Medulla oblongata (tissue), 1 donor: Measurements from ENCODE around the gene HDC.
A peak's percentile ranks its signal among the peaks of the same experiment; 100 is the strongest.

Experiments
- DNase-seq: peaks from one replicate; pipeline ENCODE4 v3.0.0-alpha.2; 2015; ENCODE audit errors: extremely low spot score

The HDC gene

GRCh38 chr15:50252556-50252955, 13.0 kb downstream of the HDC start:
- no peak for DNase-seq

- DNase-seq: no peak
Measured at GRCh38 chr15:50251638-50252182, 13.8 kb downstream of the HDC start.

DNA sequence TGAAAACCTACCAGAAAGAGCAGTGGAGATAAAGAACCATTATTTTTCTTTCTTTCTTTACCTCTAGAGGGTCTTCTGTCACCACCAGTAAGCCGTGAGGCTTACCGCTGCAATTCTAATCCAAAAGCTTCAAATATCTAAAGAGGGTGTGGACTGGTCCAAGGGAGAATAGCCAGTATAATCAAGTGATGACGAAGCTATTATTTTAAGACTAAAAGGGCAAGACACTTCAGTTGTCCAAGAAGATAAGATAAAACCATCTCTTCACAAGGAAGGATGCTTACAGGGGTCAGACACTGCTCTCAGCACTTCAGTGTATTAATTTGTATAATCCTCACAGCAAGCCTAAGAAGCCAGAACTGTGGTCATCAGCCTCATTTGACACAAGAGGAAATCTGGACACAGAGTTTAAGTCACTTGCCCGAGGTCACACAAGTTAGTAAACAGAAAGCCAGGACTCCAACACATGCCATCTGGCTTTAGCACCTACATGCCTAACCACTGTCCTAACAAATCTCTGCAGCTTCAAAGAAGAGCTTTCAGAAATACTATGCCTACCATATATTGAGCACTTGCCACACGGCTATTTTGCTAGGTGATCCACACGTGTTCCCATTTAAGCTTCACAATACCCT, 14.6 kb downstream of the HDC start:
- DNase-seq: no peak

DNA sequence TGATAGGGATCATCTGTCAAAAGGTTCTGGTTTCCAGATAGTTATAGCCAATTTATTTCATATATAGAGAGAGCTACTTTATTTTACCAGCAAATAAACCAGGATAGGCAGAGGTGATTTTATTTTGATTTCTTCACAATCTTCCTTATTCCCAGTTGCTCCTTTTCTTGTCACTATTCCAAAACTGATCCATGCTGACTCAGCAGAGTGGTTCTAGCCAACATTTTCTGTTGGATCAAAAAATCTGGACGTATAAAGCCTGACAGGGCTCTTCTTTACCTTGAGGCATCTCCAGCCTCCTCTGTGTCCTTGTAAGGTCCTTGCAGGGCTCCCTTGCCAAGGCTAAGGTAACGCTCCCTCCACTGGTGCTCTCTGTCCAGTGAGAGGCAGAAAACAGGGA, 15.8 kb downstream of the HDC start:
- DNase-seq: no peak

- no peak for DNase-seq
Measured at GRCh38 chr15:50248994-50249582, 16.4 kb downstream of the HDC start.

- DNase-seq: peak; percentile 32
Measured at GRCh38 chr15:50247819-50248655, 17.5 kb downstream of the HDC start.

- DNase-seq: no peak
Measured at GRCh38 chr15:50246631-50247030, 18.9 kb downstream of the HDC start.

- DNase-seq: no peak
Measured at GRCh38 chr15:50244959-50245624, 20.4 kb downstream of the HDC start.

DNA sequence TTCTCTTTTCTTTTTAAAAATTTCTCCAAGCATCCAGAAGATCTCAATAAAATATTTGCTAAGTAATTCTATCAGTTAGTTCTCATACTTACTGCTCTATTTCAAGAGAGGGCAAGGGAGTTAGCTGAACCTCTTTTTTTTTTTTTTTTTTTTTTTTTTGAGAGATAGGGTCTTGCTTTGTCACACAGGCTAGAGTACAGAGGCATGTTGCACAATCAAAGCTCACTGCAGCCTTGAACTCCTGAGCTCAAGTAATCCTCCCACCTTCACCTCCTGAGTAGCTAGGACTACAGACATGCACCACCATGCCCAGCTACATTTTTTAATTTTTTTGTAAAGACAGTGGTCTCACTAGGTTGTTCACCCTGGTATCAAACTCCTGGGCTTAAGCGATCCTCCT, 21.4 kb downstream of the HDC start:
- DNase-seq: no peak

DNA sequence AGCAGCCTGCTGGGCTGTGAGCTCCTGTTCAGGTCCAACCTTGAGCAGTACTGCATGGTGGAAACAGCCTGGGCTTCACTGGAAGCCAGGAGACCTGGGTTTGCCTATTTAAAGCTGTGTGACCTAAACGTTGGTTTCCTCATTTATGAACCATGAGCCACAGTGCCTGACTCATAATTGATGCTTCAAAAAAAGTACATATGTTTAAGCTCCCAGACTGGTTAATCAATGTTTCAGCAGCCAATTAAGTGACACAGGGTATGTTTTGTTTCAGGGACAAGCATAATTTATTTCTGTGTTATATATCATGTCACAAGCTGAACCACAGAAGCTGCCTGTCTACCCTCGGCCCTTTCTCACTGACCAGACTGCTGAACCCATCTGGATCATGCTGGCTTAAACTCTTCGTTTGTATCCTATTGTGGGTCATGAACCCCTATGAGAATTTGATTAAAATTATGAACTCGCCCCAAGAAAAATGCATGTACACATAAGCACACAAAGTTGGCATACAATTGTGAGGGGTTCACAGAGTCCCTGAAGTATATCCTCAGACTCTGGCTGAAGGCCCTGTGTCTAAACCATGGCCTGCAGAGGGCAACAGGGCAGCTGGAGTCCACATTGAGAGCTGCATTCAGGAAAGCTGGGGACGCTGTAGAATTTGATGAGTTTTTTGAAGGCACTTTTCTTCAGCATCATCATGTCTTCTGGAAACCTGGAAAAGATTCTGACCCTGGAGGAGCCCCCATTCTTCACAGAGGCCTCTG, 23.7 kb downstream of the HDC start:
- DNase-seq: no peak

DNA sequence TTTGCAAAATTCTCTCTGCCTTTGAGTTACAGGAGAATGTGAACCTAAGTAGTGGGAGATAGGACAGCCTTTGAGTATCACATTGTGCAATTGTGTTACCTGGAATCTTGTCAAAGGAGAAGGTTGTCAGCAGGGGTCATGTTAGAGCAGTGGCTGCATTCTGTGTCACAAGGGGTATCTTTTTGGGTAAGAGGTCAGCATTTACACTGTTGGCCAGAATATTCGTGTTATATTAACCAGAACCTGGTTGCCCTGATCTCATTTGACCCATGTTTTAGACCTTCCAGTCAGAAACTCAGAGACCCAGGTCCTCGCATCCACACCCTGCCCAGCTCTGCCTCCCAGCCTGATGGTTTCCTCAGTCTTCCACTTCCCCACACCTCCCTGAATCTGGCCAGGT, 27.3 kb downstream of the HDC start:
- DNase-seq: no peak

DNA sequence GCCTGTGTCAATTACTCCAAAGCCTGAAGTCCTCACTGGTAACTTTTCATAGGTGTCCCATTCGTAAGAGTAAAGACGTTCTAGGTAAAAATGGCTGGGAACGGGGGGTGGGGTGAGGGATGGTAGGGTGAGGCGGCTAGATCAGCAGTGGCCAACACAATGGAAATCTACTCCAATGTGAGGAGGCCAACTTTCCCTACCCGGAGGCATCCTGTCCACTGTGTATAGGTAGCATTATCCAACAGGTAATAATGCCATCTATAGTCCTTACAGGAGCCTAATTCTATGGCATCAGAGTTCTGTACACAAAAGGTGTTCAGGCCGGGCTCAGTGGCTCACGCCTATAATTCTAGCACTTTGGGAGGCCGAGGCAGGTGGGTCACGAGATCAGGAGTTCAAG, 29.1 kb downstream of the HDC start:
- DNase-seq: no peak

GRCh38 chr15:50235794-50236193, 29.7 kb downstream of the HDC start:
- DNase-seq: no peak

GRCh38 chr15:50234764-50235163, 30.8 kb downstream of the HDC start:
- DNase-seq: no peak

- no peak for DNase-seq
Measured at GRCh38 chr15:50233192-50233736, 32.3 kb downstream of the HDC start.

GRCh38 chr15:50232791-50233190, 32.7 kb downstream of the HDC start:
- no peak for DNase-seq

DNA sequence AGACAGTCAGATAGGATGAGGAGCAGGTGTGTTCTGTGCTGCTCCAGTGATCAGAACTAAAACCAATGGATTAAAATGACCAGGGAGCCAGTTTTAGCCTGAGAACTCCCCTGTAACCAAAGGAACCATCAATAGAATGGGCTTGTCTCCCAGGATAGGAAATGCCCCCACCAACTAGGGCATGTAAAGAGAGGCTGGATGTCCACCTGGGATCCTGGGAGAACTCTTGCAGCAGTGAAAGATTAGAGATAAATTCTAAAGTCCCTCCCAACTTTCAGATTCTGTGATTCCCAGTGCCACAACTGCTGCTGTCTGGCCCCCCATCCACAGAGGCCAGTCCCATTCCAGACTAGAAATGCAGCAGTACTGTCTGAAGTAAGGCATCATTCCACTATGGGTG, 33.8 kb downstream of the HDC start:
- DNase-seq: no peak

- no peak for DNase-seq
Measured at GRCh38 chr15:50229336-50229735, 36.2 kb downstream of the HDC start.

DNA sequence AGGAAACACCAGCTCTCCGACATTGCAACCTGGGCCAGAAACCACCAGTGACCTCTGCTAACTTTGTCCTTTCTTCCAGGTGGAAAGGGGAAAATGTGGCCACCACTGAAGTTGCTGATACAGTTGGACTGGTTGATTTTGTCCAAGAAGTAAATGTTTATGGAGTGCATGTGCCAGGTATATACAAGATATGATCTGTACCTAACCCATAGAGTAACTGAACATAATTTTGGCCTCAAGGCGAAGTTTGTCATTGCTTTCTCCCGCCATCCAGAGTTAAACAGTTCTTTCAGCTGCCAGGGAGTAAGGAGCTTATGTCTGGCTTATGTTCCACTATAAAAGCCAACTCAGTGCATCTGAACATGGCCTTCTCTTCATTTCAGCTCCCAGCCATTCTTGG, 36.7 kb downstream of the HDC start:
- DNase-seq: no peak

DNA sequence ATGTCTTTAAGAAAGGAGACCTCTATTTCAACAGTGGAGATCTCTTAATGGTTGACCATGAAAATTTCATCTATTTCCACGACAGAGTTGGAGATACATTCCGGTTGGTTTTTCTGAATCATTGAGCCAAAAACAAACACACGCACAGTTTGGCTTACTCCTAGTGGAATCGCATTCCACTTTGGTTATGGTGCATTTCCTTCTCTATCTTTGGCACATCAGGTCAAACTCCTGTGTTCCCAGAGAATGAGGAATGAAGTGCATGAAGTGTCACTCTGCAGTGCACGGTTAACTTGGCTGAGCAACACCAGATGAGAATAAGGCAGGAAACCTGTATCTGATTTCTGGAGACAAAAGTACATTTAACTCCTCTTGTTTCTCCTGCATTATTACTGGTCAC, 38.5 kb downstream of the HDC start:
- no peak for DNase-seq

- no peak for DNase-seq
Measured at GRCh38 chr15:50225938-50226337, 39.6 kb downstream of the HDC start.
